Breast epithelium (tissue), 3 donors: ENCODE measurements around the gene KRTAP13-1.

Source experiments
- POLR2A ChIP-seq: fragments of 450-650 bp; IDR thresholded peaks from one replicate; pipeline ENCODE4 v1.6.1; 2016; ENCODE audit warnings: antibody characterized with exemption, mild to moderate bottlenecking, moderate library complexity
- POLR2AphosphoS5 ChIP-seq, 3 donors: sonication (generic); formaldehyde crosslinking; IDR thresholded peaks; one replicate each; pipeline ENCODE4 v1.6.1; 2017; ENCODE audit warnings: antibody characterized with exemption in 3 of 3
- TF ChIP-seq, protein P1 (sequence below), 3 donors: fragments of 450-650 bp; IDR thresholded peaks; one replicate each; pipeline ENCODE4 v1.5.1; 2016 to 2017; ENCODE audit warnings: antibody characterized with exemption in 3 of 3, mild to moderate bottlenecking in 3 of 3, moderate library complexity in 3 of 3

DNA sequence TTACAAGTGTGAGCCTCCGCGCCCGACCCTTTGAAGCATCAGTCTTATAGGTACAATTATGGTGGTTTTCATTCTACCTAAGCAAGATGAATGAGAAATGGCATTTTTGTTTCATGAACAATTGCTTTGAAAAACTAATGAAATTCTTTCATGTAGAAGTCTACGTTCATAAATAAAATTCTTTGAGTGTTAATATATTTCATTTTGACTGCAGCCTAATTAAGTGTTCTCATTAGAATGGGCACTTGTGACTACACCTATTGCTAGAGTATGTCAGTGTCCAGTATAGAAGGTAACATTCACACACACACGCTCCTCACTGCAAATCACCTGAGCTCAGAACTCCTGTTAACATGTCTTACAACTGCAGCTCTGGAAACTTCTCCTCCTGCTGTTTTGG, 44.1 kb downstream of the KRTAP13-1 start, which contains the start of gene KRTAP15-1:
- no peak for TF ChIP-seq POLR2AphosphoS5 (IDR thresholded peaks at IDR 0.05)
- no peak for TF ChIP-seq POLR2A
- TF ChIP-seq, protein P1, sequence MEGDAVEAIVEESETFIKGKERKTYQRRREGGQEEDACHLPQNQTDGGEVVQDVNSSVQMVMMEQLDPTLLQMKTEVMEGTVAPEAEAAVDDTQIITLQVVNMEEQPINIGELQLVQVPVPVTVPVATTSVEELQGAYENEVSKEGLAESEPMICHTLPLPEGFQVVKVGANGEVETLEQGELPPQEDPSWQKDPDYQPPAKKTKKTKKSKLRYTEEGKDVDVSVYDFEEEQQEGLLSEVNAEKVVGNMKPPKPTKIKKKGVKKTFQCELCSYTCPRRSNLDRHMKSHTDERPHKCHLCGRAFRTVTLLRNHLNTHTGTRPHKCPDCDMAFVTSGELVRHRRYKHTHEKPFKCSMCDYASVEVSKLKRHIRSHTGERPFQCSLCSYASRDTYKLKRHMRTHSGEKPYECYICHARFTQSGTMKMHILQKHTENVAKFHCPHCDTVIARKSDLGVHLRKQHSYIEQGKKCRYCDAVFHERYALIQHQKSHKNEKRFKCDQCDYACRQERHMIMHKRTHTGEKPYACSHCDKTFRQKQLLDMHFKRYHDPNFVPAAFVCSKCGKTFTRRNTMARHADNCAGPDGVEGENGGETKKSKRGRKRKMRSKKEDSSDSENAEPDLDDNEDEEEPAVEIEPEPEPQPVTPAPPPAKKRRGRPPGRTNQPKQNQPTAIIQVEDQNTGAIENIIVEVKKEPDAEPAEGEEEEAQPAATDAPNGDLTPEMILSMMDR (IDR thresholded peaks at IDR 0.05) = no peak
